K562 (cell line): Measurements from ENCODE around the gene GPATCH4. TPM values are rescaled to one million over a fixed set of nuclear protein-coding genes. Genes with fewer than 3 reads are reported as not detected.

ENCODE experiments used
- AFF4 ChIP-seq: sonication (generic); formaldehyde crosslinking; IDR thresholded peaks from 2 replicates; pipeline ENCODE4 v1.8.0; 2023; ENCODE audit warnings: mild to moderate bottlenecking, missing genetic modification reagents
- ARID1B ChIP-seq: fragments of 450-650 bp; IDR thresholded peaks from 2 replicates; pipeline ENCODE4 v1.6.1; 2016; ENCODE audit warnings: antibody characterized with exemption, mild to moderate bottlenecking, inconsistent platforms
- BRD9 ChIP-seq: fragments of 450-650 bp; IDR thresholded peaks from 2 replicates; pipeline ENCODE4 v1.6.1; 2018; ENCODE audit warnings: low read depth; ENCODE audit not compliant: partially characterized antibody
- C11orf30 ChIP-seq: fragments of 450-650 bp; IDR thresholded peaks from 2 replicates; pipeline ENCODE4 v1.6.1; 2016; ENCODE audit warnings: low read depth, mild to moderate bottlenecking
- CHD2 ChIP-seq: IDR thresholded peaks from 2 replicates; pipeline ENCODE4 v1.6.1; 2011; ENCODE audit warnings: low read depth, low read length
- ETV1 ChIP-seq: fragments of 450-650 bp; conservative IDR thresholded peaks from 2 replicates; pipeline ENCODE4 v1.6.1; 2016; ENCODE audit warnings: missing genetic modification characterization, control low read depth, low read depth, missing compliant biosample characterization
- FOXJ2 ChIP-seq: fragments of 200-800 bp; sonication (Bioruptor generic); IDR thresholded peaks from 2 replicates; pipeline ENCODE4 v1.6.1; 2016; ENCODE audit warnings: missing genetic modification characterization, missing compliant biosample characterization
- MAFG ChIP-seq: fragments of 450-650 bp; conservative IDR thresholded peaks from 2 replicates; pipeline ENCODE4 v1.6.1; 2016; ENCODE audit warnings: missing genetic modification characterization, missing compliant biosample characterization
- MTF1 ChIP-seq: fragments of 250-450 bp; sonication (Bioruptor Pico); IDR thresholded peaks from 2 replicates; pipeline ENCODE4 v1.9.0; 2021; ENCODE audit warnings: moderate library complexity, mild to moderate bottlenecking, inconsistent platforms, borderline replicate concordance
- NRF1 ChIP-seq, 2 experiments: fragments of 450-650 bp; IDR thresholded peaks in 1 of 2; conservative IDR thresholded peaks in 1 of 2; 2 replicates each; pipeline ENCODE4 v1.6.1; 2014; ENCODE audit warnings: mild to moderate bottlenecking in 2 of 2
- POLR2AphosphoS5 ChIP-seq: IDR thresholded peaks from 2 replicates; pipeline ENCODE4 v1.6.1; 2011; ENCODE audit warnings: mild to moderate bottlenecking, low read depth, low read length, moderate library complexity; ENCODE audit not compliant: control insufficient read depth, insufficient read depth
- PRMT5 ChIP-seq: sonication (generic); formaldehyde crosslinking; IDR thresholded peaks from 2 replicates; pipeline ENCODE4 v1.5.0; 2020; ENCODE audit warnings: missing genetic modification reagents
- SFPQ ChIP-seq: fragments of 200-400 bp; formaldehyde crosslinking; IDR thresholded peaks from 2 replicates; pipeline ENCODE4 v1.6.1; 2017; ENCODE audit warnings: mild to moderate bottlenecking, low read depth, low read length, moderate library complexity
- SOX6 ChIP-seq: fragments of 450-650 bp; IDR thresholded peaks from 2 replicates; pipeline ENCODE4 v1.6.1; 2014; ENCODE audit warnings: mild to moderate bottlenecking
- SPI1 ChIP-seq: IDR thresholded peaks from 2 replicates; pipeline ENCODE4 v1.6.1; 2011; ENCODE audit warnings: low read depth, low read length, control low read depth, borderline replicate concordance
- TAF9B ChIP-seq: fragments of 450-650 bp; IDR thresholded peaks from 2 replicates; pipeline ENCODE4 v1.6.1; 2018; ENCODE audit warnings: mild to moderate bottlenecking; ENCODE audit not compliant: partially characterized antibody
- THAP7 ChIP-seq: fragments of 250-450 bp; sonication (Bioruptor Pico); IDR thresholded peaks from 2 replicates; pipeline ENCODE4 v1.5.0; 2021
- ZEB2 ChIP-seq: fragments of 450-650 bp; IDR thresholded peaks from 2 replicates; pipeline ENCODE4 v1.6.1; 2016
- ZFX ChIP-seq: sonication (generic); formaldehyde crosslinking; IDR thresholded peaks from 2 replicates; pipeline ENCODE4 v1.8.0; 2022; ENCODE audit warnings: mild to moderate bottlenecking, missing genetic modification reagents, moderate library complexity
- ZNF24 ChIP-seq: fragments of 450-650 bp; IDR thresholded peaks from 2 replicates; pipeline ENCODE4 v1.6.1; 2016
- ZNF354B ChIP-seq: fragments of 250-450 bp; sonication (Bioruptor Pico); IDR thresholded peaks from 2 replicates; pipeline ENCODE4 v1.4.0; 2020
- ZNF41 ChIP-seq: fragments of 250-450 bp; sonication (Bioruptor Pico); conservative IDR thresholded peaks from 2 replicates; pipeline ENCODE4 v1.4.0; 2020; ENCODE audit warnings: mild to moderate bottlenecking
- polyA plus RNA-seq, 8 experiments: library from polyadenylated mRNA; depleted of rRNA in 4 of 8; stranded (reverse) in 5 of 8; unstranded in 3 of 8; fragments of >200 nt; fragmentation: Nextera tagmentation in 2 of 8; fragmentation: Illumina TruSeq in 1 of 8; extraction: Ambion mirVana in 2 of 8; extraction: Trizol in 1 of 8; gene quantifications; 2 replicates each; pipeline versions ENCODE4 v1.2.1 to v1.2.3, GENCODE V29; 2011 to 2014; ENCODE audit warnings: inconsistent platforms in 1 of 8, missing spikeins in 1 of 8
- total RNA-seq, 7 experiments: library from RNA; depleted of rRNA in 6 of 7; stranded (reverse); fragments of >200 nt in 6 of 7; fragmentation: Illumina TruSeq in 2 of 7; extraction: Trizol in 2 of 7; gene quantifications; 2 replicates each; pipeline versions ENCODE4 v1.2.1 to v1.2.3, GENCODE V29; 2011 to 2021; ENCODE audit warnings: low replicate concordance in 1 of 7

GPATCH4 gene
- total and polyA plus RNA-seq, 9 of the 15 experiments (the other 6 are each of a cell fraction or from before 2014, with no cell fraction given): 43.7 to 105 (median 76.5) TPM

GRCh38 chr1:156571919-156572662 lies 29.2 kb downstream of the GPATCH4 start, which contains the start of gene IQGAP3 (continued):
- TF ChIP-seq AFF4: no peak
- no peak for TF ChIP-seq ZNF354B (CRISPR knock-in tag)
- TF ChIP-seq FOXJ2: no peak
- peak; percentile 67 for TF ChIP-seq C11orf30
- peak; percentile 89 for TF ChIP-seq SPI1
- TF ChIP-seq ZFX (CRISPR knock-in tag): peak; percentile 67
- no peak for TF ChIP-seq SFPQ
- TF ChIP-seq ZNF24: no peak
- TF ChIP-seq MTF1 (CRISPR knock-in tag): no peak
- TF ChIP-seq ETV1 (tag): no peak
- no peak for TF ChIP-seq ARID1B
- TF ChIP-seq CHD2: no peak
- no peak for TF ChIP-seq THAP7 (CRISPR knock-in tag)
- no peak for TF ChIP-seq PRMT5 (CRISPR knock-in tag)
- TF ChIP-seq TAF9B: no peak
- TF ChIP-seq POLR2AphosphoS5: no peak
- no peak for TF ChIP-seq ZNF41
- TF ChIP-seq BRD9: no peak
- peak in 1 of 2 experiments; percentile 23; a peak in 1 of 4 replicates for TF ChIP-seq NRF1 (conservative IDR thresholded peaks at IDR 0.05 in 1 of 2, IDR thresholded peaks at IDR 0.05 in 1 of 2)
- no peak for TF ChIP-seq MAFG (tag)
- TF ChIP-seq ZEB2: no peak
- TF ChIP-seq SOX6: no peak
